HepG2 (cell line): ENCODE measurements around the gene ZNF839. TPM values are rescaled to one million over a fixed set of nuclear protein-coding genes. Genes with fewer than 3 reads are reported as not detected.
A peak's percentile ranks its signal among the peaks of the same experiment; 100 is the strongest.

Source experiments
- MEIS1 ChIP-seq: sonication (generic); formaldehyde crosslinking; IDR thresholded peaks from 2 replicates; pipeline ENCODE4 v1.9.0; 2021; ENCODE audit warnings: mild to moderate bottlenecking, missing genetic modification reagents, moderate library complexity, borderline replicate concordance
- MXI1 ChIP-seq: IDR thresholded peaks from 3 replicates; pipeline ENCODE4 v1.6.1; 2012; ENCODE audit warnings: low read depth, low read length, inconsistent platforms, borderline replicate concordance
- RBFOX2 ChIP-seq: fragments of 200-400 bp; formaldehyde crosslinking; IDR thresholded peaks from 2 replicates; pipeline ENCODE4 v1.6.1; 2017; ENCODE audit warnings: low read depth, mild to moderate bottlenecking, low read length
- SRF ChIP-seq: IDR thresholded peaks from 2 replicates; pipeline ENCODE4 v1.6.1; 2011; ENCODE audit warnings: mild to moderate bottlenecking, low read depth, low read length, moderate library complexity
- TCF7 ChIP-seq: sonication (generic); IDR thresholded peaks from 2 replicates; pipeline ENCODE4 v1.6.1; 2016; ENCODE audit warnings: antibody characterized with exemption, low read depth
- TFDP1 ChIP-seq: IDR thresholded peaks from 2 replicates; pipeline ENCODE4 v1.6.1; 2016; ENCODE audit warnings: missing compliant biosample characterization, missing genetic modification reagents, borderline replicate concordance
- ZBTB8A ChIP-seq: sonication (generic); formaldehyde crosslinking; IDR thresholded peaks from 2 replicates; pipeline ENCODE4 v1.4.0; 2020; ENCODE audit warnings: mild to moderate bottlenecking, low read depth, missing genetic modification reagents, borderline replicate concordance
- ZFAT ChIP-seq: sonication (generic); formaldehyde crosslinking; conservative IDR thresholded peaks from 2 replicates; pipeline ENCODE4 v1.8.1; 2023; ENCODE audit warnings: missing genetic modification reagents, inconsistent platforms
- ZNF343 ChIP-seq: sonication (generic); formaldehyde crosslinking; IDR thresholded peaks from 2 replicates; pipeline ENCODE4 v1.4.0; 2020; ENCODE audit warnings: mild to moderate bottlenecking, missing genetic modification reagents
- ZNF441 ChIP-seq: sonication (generic); formaldehyde crosslinking; IDR thresholded peaks from 2 replicates; pipeline ENCODE4 v1.7.0; 2021; ENCODE audit warnings: missing genetic modification reagents, borderline replicate concordance
- ZNF780A ChIP-seq: sonication (generic); formaldehyde crosslinking; IDR thresholded peaks from 2 replicates; pipeline ENCODE4 v1.8.0; 2022; ENCODE audit warnings: mild to moderate bottlenecking, missing genetic modification reagents, moderate library complexity
- ZXDC ChIP-seq: sonication (generic); formaldehyde crosslinking; IDR thresholded peaks from 2 replicates; pipeline ENCODE4 v1.5.0; 2020; ENCODE audit warnings: mild to moderate bottlenecking, missing genetic modification reagents
- polyA plus RNA-seq, 8 experiments: library from polyadenylated mRNA; depleted of rRNA in 3 of 8; stranded (reverse) in 7 of 8; unstranded in 1 of 8; fragments of >200 nt; fragmentation: Illumina TruSeq in 4 of 8; extraction: Trizol in 4 of 8; gene quantifications; 2 replicates each; pipeline versions ENCODE4 v1.2.1 to v1.2.3, GENCODE V29; 2011 to 2016; ENCODE audit warnings: low read depth in 4 of 8, missing spikeins in 1 of 8, mixed read lengths in 1 of 8; ENCODE audit not compliant: insufficient read depth in 1 of 8
- total RNA-seq, 5 experiments: library from RNA; depleted of rRNA; stranded (reverse); fragments of >200 nt; fragmentation: Illumina TruSeq; extraction: Trizol; gene quantifications; 2 replicates each; pipeline ENCODE4 v1.2.3, GENCODE V29; 2016; ENCODE audit warnings: low read depth in 1 of 5
- TF ChIP-seq, protein P1 (sequence below), 2 experiments: sonication (generic) in 1 of 2; formaldehyde crosslinking in 1 of 2; IDR thresholded peaks; 2 replicates each; pipeline versions ENCODE4 v1.6.1 to v1.9.0; 2014 to 2022; ENCODE audit warnings: antibody characterized with exemption in 1 of 2, borderline replicate concordance in 1 of 2, inconsistent platforms in 1 of 2, low read depth in 1 of 2, missing genetic modification reagents in 1 of 2
- TF ChIP-seq, protein P2 (sequence below): sonication (generic); formaldehyde crosslinking; IDR thresholded peaks from 2 replicates; pipeline ENCODE4 v1.5.1; 2020; ENCODE audit warnings: missing genetic modification reagents, mild to moderate bottlenecking, borderline replicate concordance

ZNF839 gene
- total and polyA plus RNA-seq, 2 of the 13 experiments (the other 11 are each of a cell fraction or from before 2014, with no cell fraction given) = 11.1 to 12.8 TPM

GRCh38 chr14:102304611-102305506 lies 14.7 kb upstream of the ZNF839 start, which contains the start of gene MOK (continued):
- TF ChIP-seq SRF (no peak), MXI1 (peak; percentile 97), ZXDC (CRISPR knock-in tag) (no peak), RBFOX2 (0 out of 2 replicates have a peak, but pooled peaks have one; percentile 25), ZBTB8A (no peak), TFDP1 (CRISPR knock-in tag) (peak; percentile 47; the same call in 1 of the 2 replicates), ZNF780A (CRISPR knock-in tag) (no peak), ZNF441 (CRISPR knock-in tag) (no peak), MEIS1 (CRISPR knock-in tag) (no peak), TCF7 (no peak), ZNF343 (CRISPR knock-in tag) (0 out of 2 replicates have a peak, but pooled peaks have one; percentile 24), ZFAT (CRISPR knock-in tag) (no peak)
- TF ChIP-seq, protein P1, sequence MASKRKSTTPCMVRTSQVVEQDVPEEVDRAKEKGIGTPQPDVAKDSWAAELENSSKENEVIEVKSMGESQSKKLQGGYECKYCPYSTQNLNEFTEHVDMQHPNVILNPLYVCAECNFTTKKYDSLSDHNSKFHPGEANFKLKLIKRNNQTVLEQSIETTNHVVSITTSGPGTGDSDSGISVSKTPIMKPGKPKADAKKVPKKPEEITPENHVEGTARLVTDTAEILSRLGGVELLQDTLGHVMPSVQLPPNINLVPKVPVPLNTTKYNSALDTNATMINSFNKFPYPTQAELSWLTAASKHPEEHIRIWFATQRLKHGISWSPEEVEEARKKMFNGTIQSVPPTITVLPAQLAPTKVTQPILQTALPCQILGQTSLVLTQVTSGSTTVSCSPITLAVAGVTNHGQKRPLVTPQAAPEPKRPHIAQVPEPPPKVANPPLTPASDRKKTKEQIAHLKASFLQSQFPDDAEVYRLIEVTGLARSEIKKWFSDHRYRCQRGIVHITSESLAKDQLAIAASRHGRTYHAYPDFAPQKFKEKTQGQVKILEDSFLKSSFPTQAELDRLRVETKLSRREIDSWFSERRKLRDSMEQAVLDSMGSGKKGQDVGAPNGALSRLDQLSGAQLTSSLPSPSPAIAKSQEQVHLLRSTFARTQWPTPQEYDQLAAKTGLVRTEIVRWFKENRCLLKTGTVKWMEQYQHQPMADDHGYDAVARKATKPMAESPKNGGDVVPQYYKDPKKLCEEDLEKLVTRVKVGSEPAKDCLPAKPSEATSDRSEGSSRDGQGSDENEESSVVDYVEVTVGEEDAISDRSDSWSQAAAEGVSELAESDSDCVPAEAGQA (IDR thresholded peaks at IDR 0.05; ENCODE audit: low read depth) = 0 out of 2 replicates have a peak, but pooled peaks have one; percentile 51
- TF ChIP-seq, protein P1 (CRISPR knock-in tag; IDR thresholded peaks at IDR 0.05; ENCODE audit: borderline replicate concordance) = no peak
- TF ChIP-seq, protein P2, sequence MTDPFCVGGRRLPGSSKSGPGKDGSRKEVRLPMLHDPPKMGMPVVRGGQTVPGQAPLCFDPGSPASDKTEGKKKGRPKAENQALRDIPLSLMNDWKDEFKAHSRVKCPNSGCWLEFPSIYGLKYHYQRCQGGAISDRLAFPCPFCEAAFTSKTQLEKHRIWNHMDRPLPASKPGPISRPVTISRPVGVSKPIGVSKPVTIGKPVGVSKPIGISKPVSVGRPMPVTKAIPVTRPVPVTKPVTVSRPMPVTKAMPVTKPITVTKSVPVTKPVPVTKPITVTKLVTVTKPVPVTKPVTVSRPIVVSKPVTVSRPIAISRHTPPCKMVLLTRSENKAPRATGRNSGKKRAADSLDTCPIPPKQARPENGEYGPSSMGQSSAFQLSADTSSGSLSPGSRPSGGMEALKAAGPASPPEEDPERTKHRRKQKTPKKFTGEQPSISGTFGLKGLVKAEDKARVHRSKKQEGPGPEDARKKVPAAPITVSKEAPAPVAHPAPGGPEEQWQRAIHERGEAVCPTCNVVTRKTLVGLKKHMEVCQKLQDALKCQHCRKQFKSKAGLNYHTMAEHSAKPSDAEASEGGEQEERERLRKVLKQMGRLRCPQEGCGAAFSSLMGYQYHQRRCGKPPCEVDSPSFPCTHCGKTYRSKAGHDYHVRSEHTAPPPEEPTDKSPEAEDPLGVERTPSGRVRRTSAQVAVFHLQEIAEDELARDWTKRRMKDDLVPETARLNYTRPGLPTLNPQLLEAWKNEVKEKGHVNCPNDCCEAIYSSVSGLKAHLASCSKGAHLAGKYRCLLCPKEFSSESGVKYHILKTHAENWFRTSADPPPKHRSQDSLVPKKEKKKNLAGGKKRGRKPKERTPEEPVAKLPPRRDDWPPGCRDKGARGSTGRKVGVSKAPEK (CRISPR knock-in tag) = no peak
